Measurements from ENCODE around the gene KRT77. TPM values are rescaled to one million over a fixed set of nuclear protein-coding genes. Genes with fewer than 3 reads are reported as not detected.

Gene KRT77
- total RNA-seq, 4 donors from 2014 or later: not detected

DNA sequence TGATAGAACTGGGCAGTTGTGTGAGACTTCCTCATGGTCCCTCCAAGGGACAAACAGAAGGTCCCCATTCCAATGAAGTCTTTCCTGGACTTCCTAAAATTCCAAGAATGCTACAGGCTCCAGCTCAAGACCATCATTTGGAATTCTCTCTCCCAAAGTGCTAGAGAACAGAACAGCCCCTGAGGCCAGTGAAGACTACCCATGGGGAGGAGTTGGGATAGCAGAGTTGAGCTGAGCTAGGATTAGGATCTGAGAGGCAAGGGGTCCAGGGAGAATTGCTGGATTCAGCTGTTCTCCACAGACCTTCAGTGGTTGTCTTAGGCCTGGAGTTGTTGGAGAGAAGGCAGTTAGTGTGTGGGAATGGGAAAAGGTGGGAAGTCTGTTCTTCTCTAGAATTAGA lies 33.9 kb downstream of the KRT77 start:
- peaks cover 0 to 10% (median 0%) of the 10 kb centered on the region in 3 donors for H3K4me1 ChIP-seq
- no peak overlapping the region for H3K4me3 ChIP-seq
- H3K9me3 ChIP-seq: no peaks in the 10 kb centered on the region
- H3K36me3 ChIP-seq: no peaks in the 10 kb centered on the region
- H3K27ac ChIP-seq: no peak overlapping the region
- ATAC-seq: no peak
- no peak for TF ChIP-seq POLR2AphosphoS5 (IDR thresholded peaks at IDR 0.05)
- no peak for TF ChIP-seq CTCF (IDR thresholded peaks at IDR 0.05)
- no peak for TF ChIP-seq EP300 (IDR thresholded peaks at IDR 0.05)
- no peak for TF ChIP-seq POLR2A (IDR thresholded peaks at IDR 0.05)
- H3K27me3 ChIP-seq: peaks cover 23% of the 10 kb centered on the region

DNA sequence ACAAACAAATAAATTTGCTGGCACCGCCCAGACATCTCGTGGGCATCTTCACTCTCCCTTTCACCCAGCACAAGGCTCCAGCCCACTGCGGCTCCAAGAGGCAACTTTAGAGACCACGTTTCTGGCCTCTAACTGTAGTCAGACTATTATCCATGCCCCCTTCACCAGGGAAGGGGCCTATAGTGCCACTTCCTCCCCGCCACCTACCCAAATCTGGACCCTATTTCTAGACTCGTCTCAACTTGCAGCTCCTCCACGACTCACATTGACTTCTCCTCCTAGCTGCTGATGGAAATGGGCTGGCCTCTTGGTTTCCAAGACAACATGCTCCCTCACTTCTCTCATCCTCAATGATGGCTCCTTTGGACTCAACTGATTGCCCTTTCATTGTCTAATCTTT lies 35.4 kb downstream of the KRT77 start:
- no peaks in the 10 kb centered on the region for H3K36me3 ChIP-seq
- WGBS, 2 donors (ENCODE audit: low coverage in 1 of 2): 64 to 65% methylated on average over 4 to 7 of the region's 7 CpGs
- TF ChIP-seq CTCF (IDR thresholded peaks at IDR 0.05) (no peak), POLR2A (IDR thresholded peaks at IDR 0.05) (no peak), EP300 (IDR thresholded peaks at IDR 0.05) (no peak)
- no peak for ATAC-seq
- H3K27me3 ChIP-seq: peaks cover 38% of the 10 kb centered on the region
- no peak overlapping the region for H3K4me3 ChIP-seq
- no peaks in the 10 kb centered on the region for H3K9me3 ChIP-seq
- peaks cover 0 to under 1% (median 0%) of the 10 kb centered on the region in 3 donors for H3K4me1 ChIP-seq
- no peak overlapping the region for H3K27ac ChIP-seq

GRCh38 chr12:52667509-52667908 lies 35.8 kb downstream of the KRT77 start:
- H3K4me3 ChIP-seq: no peak overlapping the region
- H3K27me3 ChIP-seq: peaks cover 41% of the 10 kb centered on the region
- 20 to 64% methylated on average over 1 to 3 of the region's 9 CpGs for WGBS, 2 donors (ENCODE audit: low coverage in 1 of 2)
- TF ChIP-seq EP300 (IDR thresholded peaks at IDR 0.05): no peak
- no peak for TF ChIP-seq POLR2A (IDR thresholded peaks at IDR 0.05)
- TF ChIP-seq CTCF (IDR thresholded peaks at IDR 0.05): no peak
- TF ChIP-seq POLR2AphosphoS5 (IDR thresholded peaks at IDR 0.05): no peak
- H3K27ac ChIP-seq: no peak overlapping the region
- no peaks in the 10 kb centered on the region for H3K4me1 ChIP-seq
- no peaks in the 10 kb centered on the region for H3K9me3 ChIP-seq
- ATAC-seq: no peak
- no peaks in the 10 kb centered on the region for H3K36me3 ChIP-seq

- no peak for ATAC-seq
- WGBS, 2 donors (ENCODE audit: low coverage in 1 of 2): 29 to 87% methylated on average over 1 to 2 of the region's 3 CpGs
- H3K27ac ChIP-seq: no peak overlapping the region
- H3K4me1 ChIP-seq: no peaks in the 10 kb centered on the region
- H3K4me3 ChIP-seq: no peak overlapping the region
- H3K27me3 ChIP-seq: peaks cover 41% of the 10 kb centered on the region
- no peaks in the 10 kb centered on the region for H3K36me3 ChIP-seq
- TF ChIP-seq EP300 (IDR thresholded peaks at IDR 0.05) (no peak), CTCF (IDR thresholded peaks at IDR 0.05) (no peak), POLR2A (IDR thresholded peaks at IDR 0.05) (no peak), POLR2AphosphoS5 (IDR thresholded peaks at IDR 0.05) (no peak)
- H3K9me3 ChIP-seq: no peaks in the 10 kb centered on the region
These were observed 36.9 kb downstream of the KRT77 start for GRCh38 chr12:52666471-52666870.

DNA sequence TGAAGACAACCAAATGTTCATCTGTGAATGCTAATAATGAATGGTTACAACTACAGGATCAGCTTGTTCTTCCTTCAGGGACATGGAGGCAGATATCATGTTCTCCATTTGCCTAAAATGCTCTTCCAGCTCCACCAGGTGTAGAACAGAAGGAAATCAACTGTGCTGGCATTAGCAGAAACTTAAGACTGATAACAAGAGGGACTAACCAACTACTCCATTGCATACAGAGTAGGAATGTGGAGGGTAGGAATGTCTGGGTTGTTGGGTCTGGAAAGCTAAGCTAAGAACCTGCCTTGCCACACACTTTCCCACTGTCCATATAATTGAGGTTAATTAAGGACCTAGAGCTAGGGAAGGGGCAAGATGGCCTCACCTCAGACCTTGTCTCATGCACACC lies 39.9 kb downstream of the KRT77 start:
- TF ChIP-seq CTCF (IDR thresholded peaks at IDR 0.05): no peak
- TF ChIP-seq EP300 (IDR thresholded peaks at IDR 0.05): no peak
- no peak for TF ChIP-seq POLR2A (IDR thresholded peaks at IDR 0.05)
- no peak for TF ChIP-seq POLR2AphosphoS5 (IDR thresholded peaks at IDR 0.05)
- no peak for ATAC-seq
- H3K4me1 ChIP-seq: no peaks in the 10 kb centered on the region
- H3K36me3 ChIP-seq: no peaks in the 10 kb centered on the region
- no peaks in the 10 kb centered on the region for H3K9me3 ChIP-seq
- no peak overlapping the region for H3K27ac ChIP-seq
- H3K27me3 ChIP-seq: peaks cover 47% of the 10 kb centered on the region
- H3K4me3 ChIP-seq: no peak overlapping the region

Measured in gastroesophageal sphincter (tissue), 4 donors.